ENCODE measurements around the gene MAD2L1BP. TPM values are rescaled to one million over a fixed set of nuclear protein-coding genes. Genes with fewer than 3 reads are reported as not detected.

The MAD2L1BP gene
- total RNA-seq, 2 experiments from 2014 or later: 30.8 to 43.3 TPM

DNA sequence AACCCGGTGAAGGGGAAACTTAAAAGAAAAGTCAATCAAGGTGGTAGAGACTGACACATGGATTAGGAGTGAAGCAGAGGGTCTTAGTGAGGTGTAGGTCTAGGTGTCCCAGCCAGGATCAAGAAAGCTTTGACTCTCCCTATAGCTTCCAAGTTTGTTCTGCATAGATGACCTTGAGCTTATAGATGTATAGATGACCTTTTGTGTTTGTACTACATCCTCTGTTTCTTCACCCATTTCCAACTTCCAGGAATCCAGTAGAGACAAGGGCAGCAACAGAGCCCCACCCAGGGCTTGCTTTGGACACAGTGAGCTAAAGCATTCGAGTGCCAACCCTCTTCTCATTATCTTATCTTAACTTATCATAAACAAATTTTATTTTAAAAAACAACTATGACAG lies 53.8 kb downstream of the MAD2L1BP start:
- POLR2A ChIA-PET: interaction anchor here (0.6 to 4.3 kb wide), 4 partner anchors 9 to 382 kb away, joined by 3 to 44 read pairs (median 4); no protein-coding TSS in a partner anchor
- CTCF ChIA-PET (ENCODE audit: unreplicated experiment): interaction anchor here (0.7 kb wide), 1 partner anchor 26 kb away, joined by 3 read pairs; no protein-coding TSS in a partner anchor

More for the DNA sequence above, 53.8 kb downstream of the MAD2L1BP start:
- Histone ChIP-seq H3K4me2 (ENCODE audit: low read length) (no peak overlapping the region), H3K36me3 (ENCODE audit: insufficient read depth, low read length) (peaks cover 8% of the 10 kb centered on the region; the same call in 1 of the 2 replicates), H3K9me2 (ENCODE audit: insufficient read depth, low read length) (no peaks in the 10 kb centered on the region), H3K9me3 (ENCODE audit: low read length) (no peaks in the 10 kb centered on the region), H2AFZ (ENCODE audit: low read length) (no peak overlapping the region), H3K4me3 (ENCODE audit: low read depth, low read length, poor library complexity, severe bottlenecking) (no peak overlapping the region), H3K27ac (ENCODE audit: low read depth, low read length, poor library complexity, severe bottlenecking) (no peak overlapping the region), H3K4me1 (ENCODE audit: insufficient read depth, low read length, poor library complexity, severe bottlenecking) (peaks cover 31% of the 10 kb centered on the region), H3K79me2 (ENCODE audit: insufficient read depth, low read depth, low read length) (peaks cover 31% of the 10 kb centered on the region), H4K20me1 (ENCODE audit: insufficient read depth, low read length) (no peaks in the 10 kb centered on the region)
- intact Hi-C loops (cut with micrococcal nuclease; ENCODE audit: unreplicated experiment): no loop called here
- no TSS peak for BruUV-seq (replicated peaks)
- no peak for TF ChIP-seq EZH2phosphoT487 (IDR thresholded peaks at IDR 0.05; ENCODE audit: borderline replicate concordance, low read depth, low read length)
- TF ChIP-seq, protein P1, sequence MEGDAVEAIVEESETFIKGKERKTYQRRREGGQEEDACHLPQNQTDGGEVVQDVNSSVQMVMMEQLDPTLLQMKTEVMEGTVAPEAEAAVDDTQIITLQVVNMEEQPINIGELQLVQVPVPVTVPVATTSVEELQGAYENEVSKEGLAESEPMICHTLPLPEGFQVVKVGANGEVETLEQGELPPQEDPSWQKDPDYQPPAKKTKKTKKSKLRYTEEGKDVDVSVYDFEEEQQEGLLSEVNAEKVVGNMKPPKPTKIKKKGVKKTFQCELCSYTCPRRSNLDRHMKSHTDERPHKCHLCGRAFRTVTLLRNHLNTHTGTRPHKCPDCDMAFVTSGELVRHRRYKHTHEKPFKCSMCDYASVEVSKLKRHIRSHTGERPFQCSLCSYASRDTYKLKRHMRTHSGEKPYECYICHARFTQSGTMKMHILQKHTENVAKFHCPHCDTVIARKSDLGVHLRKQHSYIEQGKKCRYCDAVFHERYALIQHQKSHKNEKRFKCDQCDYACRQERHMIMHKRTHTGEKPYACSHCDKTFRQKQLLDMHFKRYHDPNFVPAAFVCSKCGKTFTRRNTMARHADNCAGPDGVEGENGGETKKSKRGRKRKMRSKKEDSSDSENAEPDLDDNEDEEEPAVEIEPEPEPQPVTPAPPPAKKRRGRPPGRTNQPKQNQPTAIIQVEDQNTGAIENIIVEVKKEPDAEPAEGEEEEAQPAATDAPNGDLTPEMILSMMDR (conservative IDR thresholded peaks at IDR 0.05; ENCODE audit: low read length): no peak
- no peak for DNase-seq (ENCODE audit: low spot score)

Other genes with a start within 250 kb of the MAD2L1BP start
- gene ABCC10, start 208.3 kb upstream of the MAD2L1BP start, total RNA-seq (2014; rRNA removed; shearing (Covaris generic)): 11.4 and 12.4 TPM in 2 replicates
- gene ABCC10, start 208.3 kb upstream of the MAD2L1BP start, total RNA-seq (2022): 31.1 and 35.3 TPM in 2 replicates
- gene DLK2, start 180.3 kb upstream of the MAD2L1BP start, total RNA-seq (2014; rRNA removed; shearing (Covaris generic)): not detected in 2 replicates
- gene DLK2, start 180.3 kb upstream of the MAD2L1BP start, total RNA-seq (2022): not detected in 2 replicates
- 16.7 and 22.0 TPM in 2 replicates for gene TJAP1, start 158.3 kb upstream of the MAD2L1BP start, total RNA-seq (2014; rRNA removed; shearing (Covaris generic))
- gene TJAP1, start 158.3 kb upstream of the MAD2L1BP start, total RNA-seq (2022): 32.3 and 34.4 TPM in 2 replicates
- 0.19 TPM in 1 of 2 replicates, not detected in the other for gene LRRC73, start 125.5 kb upstream of the MAD2L1BP start, total RNA-seq (2014; rRNA removed; shearing (Covaris generic))
- gene LRRC73, start 125.5 kb upstream of the MAD2L1BP start, total RNA-seq (2022): 0.25 and 0.52 TPM in 2 replicates
- gene YIPF3, start 118.9 kb upstream of the MAD2L1BP start, total RNA-seq (2014; rRNA removed; shearing (Covaris generic)): 31.8 and 38.2 TPM in 2 replicates
- gene YIPF3, start 118.9 kb upstream of the MAD2L1BP start, total RNA-seq (2022): 41.9 and 45.5 TPM in 2 replicates
- gene POLR1C, start 118.8 kb upstream of the MAD2L1BP start, total RNA-seq (2014; rRNA removed; shearing (Covaris generic)): 40.7 and 46.0 TPM in 2 replicates
- 36.9 and 41.2 TPM in 2 replicates for gene POLR1C, start 118.8 kb upstream of the MAD2L1BP start, total RNA-seq (2022)
- 54.6 and 58.5 TPM in 2 replicates for gene XPO5, start 59.8 kb upstream of the MAD2L1BP start, total RNA-seq (2014; rRNA removed; shearing (Covaris generic))
- gene XPO5, start 59.8 kb upstream of the MAD2L1BP start, total RNA-seq (2022): 72.6 and 74.9 TPM in 2 replicates
- gene POLH, start 59.7 kb upstream of the MAD2L1BP start, total RNA-seq (2014; rRNA removed; shearing (Covaris generic)): 64.3 and 67.3 TPM in 2 replicates
- gene POLH, start 59.7 kb upstream of the MAD2L1BP start, total RNA-seq (2022): 93.5 and 120 TPM in 2 replicates
- gene GTPBP2, start 6.6 kb upstream of the MAD2L1BP start, total RNA-seq (2014; rRNA removed; shearing (Covaris generic)): 64.8 and 72.4 TPM in 2 replicates
- 86.5 and 90.0 TPM in 2 replicates for gene GTPBP2, start 6.6 kb upstream of the MAD2L1BP start, total RNA-seq (2022)
- gene RSPH9, start 9.2 kb downstream of the MAD2L1BP start, total RNA-seq (2014; rRNA removed; shearing (Covaris generic)): 0.28 TPM in 1 of 2 replicates, not detected in the other
- gene RSPH9, start 9.2 kb downstream of the MAD2L1BP start, total RNA-seq (2022): not detected in 2 replicates
- 57.3 and 86.1 TPM in 2 replicates for gene MRPS18A, start 52.0 kb downstream of the MAD2L1BP start, total RNA-seq (2014; rRNA removed; shearing (Covaris generic))
- 54.7 and 61.6 TPM in 2 replicates for gene MRPS18A, start 52.0 kb downstream of the MAD2L1BP start, total RNA-seq (2022)
- 59.7 and 66.3 TPM in 2 replicates for gene VEGFA, start 134.4 kb downstream of the MAD2L1BP start, total RNA-seq (2014; rRNA removed; shearing (Covaris generic))
- gene VEGFA, start 134.4 kb downstream of the MAD2L1BP start, total RNA-seq (2022): 64.5 and 88.5 TPM in 2 replicates

Measured in OCI-LY7 (cell line).